ENCODE results near the gene BCAR1.

Gene BCAR1

DNA sequence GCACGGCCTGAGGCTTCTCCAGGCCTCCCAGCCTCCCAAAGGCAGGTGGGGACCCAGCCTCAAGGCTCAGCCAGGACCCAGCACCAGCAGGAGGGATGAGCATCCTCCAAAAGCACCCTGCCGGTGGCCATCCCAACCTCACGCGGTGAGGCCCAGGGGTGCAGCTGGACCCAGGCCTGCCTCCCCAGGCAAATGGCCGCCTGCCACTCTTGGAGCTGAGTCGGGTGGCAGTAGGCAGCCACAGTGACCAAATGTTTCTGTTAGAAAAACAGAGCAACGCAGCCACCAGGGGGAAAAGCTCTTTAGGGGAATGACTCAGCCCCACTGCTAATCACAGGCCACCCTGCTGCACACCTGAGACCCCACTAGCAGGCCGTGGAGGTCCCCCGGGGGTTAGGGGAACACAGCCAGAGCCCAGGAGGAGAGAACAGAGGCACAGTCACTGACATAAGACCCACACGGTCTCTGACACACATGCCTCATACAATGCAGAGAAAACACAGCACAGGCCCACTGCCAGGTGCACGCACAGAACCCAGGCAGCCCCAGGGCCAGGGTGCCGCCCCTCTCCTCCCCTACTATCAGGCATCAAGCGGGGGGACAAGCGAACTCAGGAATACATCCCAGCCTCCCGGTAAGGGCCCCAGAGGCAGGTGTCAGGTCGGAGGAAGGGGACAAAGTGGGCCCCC lies 12.4 kb downstream of the BCAR1 start:
- TF ChIP-seq, protein P1, sequence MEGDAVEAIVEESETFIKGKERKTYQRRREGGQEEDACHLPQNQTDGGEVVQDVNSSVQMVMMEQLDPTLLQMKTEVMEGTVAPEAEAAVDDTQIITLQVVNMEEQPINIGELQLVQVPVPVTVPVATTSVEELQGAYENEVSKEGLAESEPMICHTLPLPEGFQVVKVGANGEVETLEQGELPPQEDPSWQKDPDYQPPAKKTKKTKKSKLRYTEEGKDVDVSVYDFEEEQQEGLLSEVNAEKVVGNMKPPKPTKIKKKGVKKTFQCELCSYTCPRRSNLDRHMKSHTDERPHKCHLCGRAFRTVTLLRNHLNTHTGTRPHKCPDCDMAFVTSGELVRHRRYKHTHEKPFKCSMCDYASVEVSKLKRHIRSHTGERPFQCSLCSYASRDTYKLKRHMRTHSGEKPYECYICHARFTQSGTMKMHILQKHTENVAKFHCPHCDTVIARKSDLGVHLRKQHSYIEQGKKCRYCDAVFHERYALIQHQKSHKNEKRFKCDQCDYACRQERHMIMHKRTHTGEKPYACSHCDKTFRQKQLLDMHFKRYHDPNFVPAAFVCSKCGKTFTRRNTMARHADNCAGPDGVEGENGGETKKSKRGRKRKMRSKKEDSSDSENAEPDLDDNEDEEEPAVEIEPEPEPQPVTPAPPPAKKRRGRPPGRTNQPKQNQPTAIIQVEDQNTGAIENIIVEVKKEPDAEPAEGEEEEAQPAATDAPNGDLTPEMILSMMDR (IDR thresholded peaks at IDR 0.05): no peak
- TF ChIP-seq ZFX (IDR thresholded peaks at IDR 0.05; ENCODE audit: borderline replicate concordance): no peak
- H3K27ac ChIP-seq: no peak overlapping the region

DNA sequence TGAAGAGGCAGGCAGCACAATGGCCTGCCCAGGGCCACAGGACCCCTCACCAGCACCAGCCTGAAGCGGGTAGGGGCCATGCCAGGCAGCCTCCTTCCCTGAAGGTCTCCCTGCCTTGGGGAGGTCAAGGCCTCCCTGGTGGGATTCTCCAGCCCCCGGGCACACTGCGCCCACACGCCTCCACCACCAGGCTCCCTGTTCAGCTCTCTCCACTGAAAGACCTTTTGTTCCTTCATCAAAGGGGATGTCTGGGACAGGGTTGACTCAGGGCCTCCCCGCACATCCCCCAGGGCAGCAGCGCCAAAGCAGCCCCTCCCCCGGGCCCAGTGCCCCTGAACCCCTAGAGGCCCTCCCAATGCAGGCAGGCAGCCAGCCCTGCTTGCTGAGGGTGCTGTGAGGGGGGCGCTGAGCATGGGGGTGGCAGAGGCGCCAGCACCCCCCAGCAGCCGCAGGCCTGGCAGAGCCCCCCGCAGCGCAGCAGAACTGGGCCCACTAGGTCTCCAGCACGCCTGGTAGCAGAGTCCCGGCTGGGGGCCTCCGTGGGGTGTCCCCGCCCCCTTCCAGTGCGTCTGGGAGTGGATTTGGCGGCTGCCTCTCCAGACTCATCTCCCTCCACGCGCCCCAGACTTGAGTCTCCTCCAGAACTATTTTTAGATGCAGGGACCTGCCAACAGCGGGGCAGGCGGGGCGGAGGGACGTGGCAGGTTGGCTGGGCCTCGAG lies 13.1 kb downstream of the BCAR1 start:
- TF ChIP-seq ZFX (IDR thresholded peaks at IDR 0.05; ENCODE audit: borderline replicate concordance): no peak
- TF ChIP-seq, protein P1 (IDR thresholded peaks at IDR 0.05): no peak
- no peak overlapping the region for H3K27ac ChIP-seq

DNA sequence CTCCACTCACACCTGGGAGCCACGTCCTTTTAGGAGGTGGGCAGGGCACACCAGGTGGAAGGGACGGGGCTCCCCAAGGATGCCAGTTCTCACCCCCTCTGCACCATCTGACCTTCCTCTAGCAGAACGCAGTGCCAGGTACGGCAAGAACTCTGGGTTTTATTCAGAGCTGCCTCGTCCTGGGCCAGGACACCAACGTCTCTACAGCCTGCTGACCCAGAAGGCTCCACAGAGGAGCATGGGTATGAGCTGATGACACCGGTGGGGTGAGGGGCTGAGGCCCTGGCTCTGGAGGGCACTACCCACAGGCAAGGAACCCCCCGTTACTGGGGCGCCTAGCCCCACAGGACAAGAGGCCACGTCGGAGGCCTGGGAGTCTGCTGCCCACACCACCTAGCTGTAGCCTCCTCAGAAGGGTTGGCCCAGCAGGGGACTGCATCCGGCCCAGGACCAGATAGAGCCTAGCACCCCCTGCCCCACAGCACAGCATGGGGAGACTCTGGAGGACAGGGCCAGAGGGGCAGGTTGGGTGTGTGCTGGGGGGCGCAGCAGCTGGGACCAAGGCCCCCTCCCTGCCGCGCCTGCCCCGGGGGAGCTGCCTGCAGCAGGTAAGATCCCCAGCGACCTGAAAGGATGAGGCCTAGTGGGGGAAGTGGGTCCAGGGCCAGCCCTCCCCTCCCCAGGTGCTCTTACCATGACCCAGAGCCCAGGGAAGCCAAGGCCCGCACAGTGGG lies 13.9 kb downstream of the BCAR1 start:
- H3K27ac ChIP-seq: no peak overlapping the region
- no peak for TF ChIP-seq ZFX (IDR thresholded peaks at IDR 0.05; ENCODE audit: borderline replicate concordance)
- TF ChIP-seq, protein P1 (IDR thresholded peaks at IDR 0.05): no peak

DNA sequence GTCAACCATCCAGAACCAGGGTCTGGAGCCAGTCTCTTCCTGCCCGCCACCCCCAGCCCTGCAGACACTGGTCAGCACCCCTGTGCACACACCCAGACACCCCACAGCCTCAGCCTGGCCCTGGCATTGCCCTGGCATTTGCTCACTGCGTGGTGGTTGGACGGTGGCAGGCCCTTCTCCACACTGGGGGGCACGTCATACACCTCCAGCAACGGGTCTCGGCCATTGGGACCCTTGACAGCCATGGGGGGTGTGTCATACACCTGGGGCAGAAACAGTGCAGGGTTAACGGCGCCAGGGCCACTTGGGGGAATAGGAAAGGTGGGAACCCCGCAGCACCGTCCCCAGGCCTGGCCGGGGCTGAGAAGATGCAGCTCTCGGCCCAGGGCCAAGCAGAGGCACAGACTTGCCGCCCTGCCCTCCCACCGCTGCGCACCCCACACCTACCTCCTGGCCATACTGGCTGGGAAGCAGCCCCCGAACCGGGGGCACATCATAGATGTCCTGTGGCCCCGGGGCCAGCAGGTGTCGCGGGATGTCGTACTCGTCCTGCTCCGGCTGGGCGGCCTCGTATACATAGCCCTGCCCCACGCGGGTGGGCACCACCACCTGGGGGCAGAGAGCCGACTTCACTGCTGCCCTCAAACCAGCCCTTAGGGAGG lies 14.6 kb downstream of the BCAR1 start:
- TF ChIP-seq ZFX (IDR thresholded peaks at IDR 0.05; ENCODE audit: borderline replicate concordance): no peak
- TF ChIP-seq, protein P1 (IDR thresholded peaks at IDR 0.05): no peak
- H3K27ac ChIP-seq: no peak overlapping the region

DNA sequence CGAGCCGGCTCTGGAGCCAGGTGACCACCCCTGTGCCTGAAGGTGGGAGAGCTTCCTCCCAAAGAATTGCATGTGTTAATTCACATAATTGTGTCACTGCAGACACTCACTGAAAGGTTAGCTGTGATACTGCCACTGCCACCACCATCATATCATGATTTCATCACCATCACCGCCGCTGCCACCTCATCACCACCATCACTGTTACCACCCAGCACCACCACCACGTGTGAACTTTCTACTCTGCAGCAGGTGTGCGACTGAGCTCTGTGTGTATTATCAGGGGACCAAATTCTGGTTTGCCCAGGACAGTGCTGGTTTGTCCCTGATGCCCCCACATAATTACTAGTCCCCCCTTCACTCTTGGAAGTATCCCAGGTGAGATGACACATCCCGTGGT lies 15.2 kb downstream of the BCAR1 start:
- H3K27ac ChIP-seq: no peak overlapping the region

DNA sequence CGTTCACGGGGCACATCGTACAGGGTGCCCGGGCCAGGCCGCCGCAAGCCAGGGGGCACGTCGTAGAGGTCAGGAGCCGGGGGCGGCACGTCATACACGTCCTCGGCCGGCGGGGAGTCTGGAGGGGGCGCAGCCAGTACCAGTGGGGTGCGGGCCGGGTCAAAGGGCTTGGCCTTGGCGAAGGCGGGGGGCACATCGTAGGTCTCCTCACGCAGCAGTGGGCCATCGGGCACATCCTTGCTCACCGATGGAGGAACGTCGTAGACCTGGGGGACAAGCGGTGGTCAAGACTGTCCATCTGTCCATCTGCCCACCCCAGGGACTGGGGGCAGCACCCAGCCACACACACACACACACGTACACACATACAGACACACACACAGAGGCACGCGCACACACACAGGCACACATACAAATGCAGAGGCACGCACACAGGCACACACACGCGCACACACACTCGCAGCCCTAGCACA lies 15.7 kb downstream of the BCAR1 start:
- TF ChIP-seq ZFX (IDR thresholded peaks at IDR 0.05; ENCODE audit: borderline replicate concordance): no peak
- TF ChIP-seq, protein P1 (IDR thresholded peaks at IDR 0.05): no peak
- no peak overlapping the region for H3K27ac ChIP-seq

More for the DNA sequence above, 15.2 kb downstream of the BCAR1 start:
- no peak for TF ChIP-seq ZFX (IDR thresholded peaks at IDR 0.05; ENCODE audit: borderline replicate concordance)
- TF ChIP-seq, protein P1 (IDR thresholded peaks at IDR 0.05): no peak

Data from 22Rv1 (cell line).